MM.1S (cell line): ENCODE data around the gene RAB3B.

Experiments used
- DNase-seq: peaks from one replicate; pipeline ENCODE4 v3.0.0-alpha.2; 2015
- H2AFZ ChIP-seq: fragments of 300-600 bp; sonication (generic); 2 replicates; pipeline ENCODE4 v1.6.0; 2016; ENCODE audit warnings: antibody characterized with exemption, low read length
- H3F3A ChIP-seq: fragments of 300-600 bp; sonication (generic); 2 replicates; pipeline ENCODE4 v1.6.1; 2016; ENCODE audit warnings: mild to moderate bottlenecking, antibody characterized with exemption, low read length, moderate library complexity, mixed read lengths; ENCODE audit not compliant: insufficient read depth
- H3K27ac ChIP-seq: fragments of 300-600 bp; sonication (generic); 2 replicates; pipeline ENCODE4 v1.5.1; 2016; ENCODE audit warnings: mild to moderate bottlenecking, low read length
- H3K27me3 ChIP-seq: fragments of 300-600 bp; sonication (generic); replicated peaks from 2 replicates; pipeline ENCODE4 v1.6.0; 2016; ENCODE audit warnings: low read length; ENCODE audit not compliant: insufficient read depth
- H3K36me3 ChIP-seq: fragments of 300-600 bp; sonication (generic); replicated peaks from 2 replicates; pipeline ENCODE4 v1.6.1; 2016; ENCODE audit warnings: mild to moderate bottlenecking, low read length, mixed read lengths; ENCODE audit not compliant: insufficient read depth
- H3K4me1 ChIP-seq: fragments of 300-600 bp; sonication (generic); 2 replicates; pipeline ENCODE4 v1.6.1; 2016; ENCODE audit warnings: low read length, mixed read lengths
- H3K4me2 ChIP-seq: fragments of 300-600 bp; sonication (generic); 2 replicates; pipeline ENCODE4 v1.6.0; 2016; ENCODE audit warnings: low read depth, low read length
- H3K4me3 ChIP-seq: fragments of 300-600 bp; sonication (generic); 2 replicates; pipeline ENCODE4 v1.5.1; 2016; ENCODE audit warnings: low read length, mixed read lengths
- H3K79me2 ChIP-seq: fragments of 300-600 bp; sonication (generic); 2 replicates; pipeline ENCODE4 v1.6.1; 2016; ENCODE audit warnings: mixed run types, low read length, mixed read lengths
- H3K9ac ChIP-seq: fragments of 300-600 bp; sonication (generic); 2 replicates; pipeline ENCODE4 v1.6.1; 2016; ENCODE audit warnings: low read length, mixed read lengths
- H3K9me2 ChIP-seq: fragments of 300-600 bp; sonication (generic); replicated peaks from 2 replicates; pipeline ENCODE4 v1.6.1; 2016; ENCODE audit warnings: mild to moderate bottlenecking, low read length, mixed read lengths; ENCODE audit not compliant: insufficient read depth
- H3K9me3 ChIP-seq: fragments of 300-600 bp; sonication (generic); replicated peaks from 2 replicates; pipeline ENCODE4 v1.6.1; 2016; ENCODE audit warnings: mild to moderate bottlenecking, low read length, mixed read lengths; ENCODE audit not compliant: insufficient read depth
- H4K20me1 ChIP-seq: fragments of 300-600 bp; sonication (generic); 2 replicates; pipeline ENCODE4 v1.6.1; 2016; ENCODE audit warnings: mild to moderate bottlenecking, low read length, moderate library complexity, mixed read lengths; ENCODE audit not compliant: insufficient read depth
- EZH2 ChIP-seq: fragments of 300-600 bp; sonication (generic); optimal IDR thresholded peaks from 2 replicates; pipeline ENCODE3; 2017; ENCODE audit warnings: low read depth, mild to moderate bottlenecking, antibody characterized with exemption, low read length, mixed read lengths
- EZH2phosphoT487 ChIP-seq: fragments of 300-600 bp; sonication (generic); IDR thresholded peaks from 2 replicates; pipeline ENCODE4 v1.6.1; 2018; ENCODE audit warnings: antibody characterized with exemption, low read length
- TF ChIP-seq, protein P1 (sequence below): fragments of 300-600 bp; sonication (generic); IDR thresholded peaks from 2 replicates; pipeline ENCODE4 v1.5.1; 2016; ENCODE audit warnings: antibody characterized with exemption, low read length, mixed read lengths

RAB3B gene

DNA sequence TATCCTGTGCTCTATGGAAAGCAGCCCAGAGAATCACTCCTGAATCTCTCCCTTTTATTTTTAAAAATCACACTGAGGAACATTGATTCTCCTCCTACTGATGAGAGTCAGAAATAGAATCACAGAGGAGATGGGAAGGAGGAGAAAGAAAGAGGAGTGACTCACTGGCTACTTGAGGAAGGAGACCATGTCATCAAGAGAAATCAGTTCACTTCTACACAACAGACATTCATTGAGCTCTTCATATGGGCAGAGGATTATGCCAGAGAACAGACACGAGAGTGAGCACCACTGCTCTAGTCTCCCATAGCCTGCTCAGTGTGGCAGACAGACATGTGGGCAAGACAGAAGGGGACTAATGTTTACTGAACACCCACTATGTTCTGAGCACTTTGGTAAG is 44.2 kb downstream of the RAB3B start:
- H3K9ac ChIP-seq = no peak overlapping the region
- no peaks in the 10 kb centered on the region for H3K4me1 ChIP-seq
- H3K4me3 ChIP-seq = no peak overlapping the region
- no peak overlapping the region for H2AFZ ChIP-seq
- no peaks in the 10 kb centered on the region for H3K36me3 ChIP-seq
- H3K9me3 ChIP-seq = no peaks in the 10 kb centered on the region
- no peak overlapping the region for H3K27ac ChIP-seq
- no peaks in the 10 kb centered on the region for H3F3A ChIP-seq
- 0 out of 2 replicates have a peak, but pooled peaks cover 3% of the 10 kb centered on the region for H3K79me2 ChIP-seq
- no peaks in the 10 kb centered on the region for H3K27me3 ChIP-seq
- H4K20me1 ChIP-seq = no peaks in the 10 kb centered on the region
- H3K4me2 ChIP-seq = no peak overlapping the region
- TF ChIP-seq EZH2 (no peak), EZH2phosphoT487 (no peak)
- TF ChIP-seq, protein P1, sequence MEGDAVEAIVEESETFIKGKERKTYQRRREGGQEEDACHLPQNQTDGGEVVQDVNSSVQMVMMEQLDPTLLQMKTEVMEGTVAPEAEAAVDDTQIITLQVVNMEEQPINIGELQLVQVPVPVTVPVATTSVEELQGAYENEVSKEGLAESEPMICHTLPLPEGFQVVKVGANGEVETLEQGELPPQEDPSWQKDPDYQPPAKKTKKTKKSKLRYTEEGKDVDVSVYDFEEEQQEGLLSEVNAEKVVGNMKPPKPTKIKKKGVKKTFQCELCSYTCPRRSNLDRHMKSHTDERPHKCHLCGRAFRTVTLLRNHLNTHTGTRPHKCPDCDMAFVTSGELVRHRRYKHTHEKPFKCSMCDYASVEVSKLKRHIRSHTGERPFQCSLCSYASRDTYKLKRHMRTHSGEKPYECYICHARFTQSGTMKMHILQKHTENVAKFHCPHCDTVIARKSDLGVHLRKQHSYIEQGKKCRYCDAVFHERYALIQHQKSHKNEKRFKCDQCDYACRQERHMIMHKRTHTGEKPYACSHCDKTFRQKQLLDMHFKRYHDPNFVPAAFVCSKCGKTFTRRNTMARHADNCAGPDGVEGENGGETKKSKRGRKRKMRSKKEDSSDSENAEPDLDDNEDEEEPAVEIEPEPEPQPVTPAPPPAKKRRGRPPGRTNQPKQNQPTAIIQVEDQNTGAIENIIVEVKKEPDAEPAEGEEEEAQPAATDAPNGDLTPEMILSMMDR = no peak
- H3K9me2 ChIP-seq = no peaks in the 10 kb centered on the region
- DNase-seq = no peak

DNA sequence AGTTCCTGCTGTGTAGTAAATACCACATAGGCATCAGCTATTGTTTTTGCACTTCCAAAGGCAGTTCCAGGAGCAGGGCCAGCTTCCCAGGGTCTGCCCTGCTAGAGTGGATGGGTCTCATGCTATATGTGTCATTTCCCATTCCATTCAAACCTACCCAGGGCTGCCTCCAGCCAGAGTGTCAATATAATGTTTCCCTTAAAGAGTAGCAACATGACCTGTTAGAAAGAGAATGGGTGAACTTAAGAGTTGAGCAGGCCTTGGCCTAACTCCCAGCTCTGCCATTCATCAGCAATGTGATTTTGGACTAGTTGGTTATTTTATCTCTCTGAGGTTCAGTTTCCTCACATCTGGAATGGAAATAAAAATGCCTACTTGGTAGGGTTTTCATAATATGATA is 44.9 kb downstream of the RAB3B start:
- no peaks in the 10 kb centered on the region for H3F3A ChIP-seq
- H3K9ac ChIP-seq = no peak overlapping the region
- TF ChIP-seq, protein P1 = no peak
- TF ChIP-seq EZH2 (no peak), EZH2phosphoT487 (no peak)
- no peak overlapping the region for H3K27ac ChIP-seq
- no peaks in the 10 kb centered on the region for H4K20me1 ChIP-seq
- DNase-seq = no peak
- H3K4me1 ChIP-seq = no peaks in the 10 kb centered on the region
- no peaks in the 10 kb centered on the region for H3K27me3 ChIP-seq
- H3K36me3 ChIP-seq = no peaks in the 10 kb centered on the region
- H3K9me3 ChIP-seq = no peaks in the 10 kb centered on the region
- H2AFZ ChIP-seq = no peak overlapping the region
- no peaks in the 10 kb centered on the region for H3K9me2 ChIP-seq
- H3K4me3 ChIP-seq = no peak overlapping the region
- H3K4me2 ChIP-seq = no peak overlapping the region
- 0 out of 2 replicates have a peak, but pooled peaks cover 3% of the 10 kb centered on the region for H3K79me2 ChIP-seq

DNA sequence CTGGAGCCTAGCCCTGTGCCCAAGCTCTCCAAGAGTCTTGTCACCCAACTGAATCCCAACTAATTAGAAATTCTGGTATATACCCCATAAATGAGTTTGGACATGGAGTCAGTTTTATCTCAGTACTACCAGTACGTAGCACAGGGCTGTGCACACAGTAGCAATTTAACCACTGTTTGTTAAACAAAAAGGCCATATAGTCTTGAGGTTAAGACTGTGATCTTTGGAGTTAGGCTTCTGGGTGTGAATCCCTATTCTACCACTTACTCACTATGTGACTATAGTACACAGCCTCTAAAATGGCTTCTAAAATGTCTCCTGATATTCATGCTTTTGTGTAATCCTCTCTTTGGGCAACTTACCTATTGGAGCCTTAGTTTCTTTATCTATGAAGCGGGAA is 48.2 kb downstream of the RAB3B start:
- H3K9me2 ChIP-seq = no peaks in the 10 kb centered on the region

More for the DNA sequence above, 48.2 kb downstream of the RAB3B start:
- no peak for TF ChIP-seq EZH2phosphoT487
- TF ChIP-seq, protein P1 = no peak
- no peak for TF ChIP-seq EZH2
- no peak overlapping the region for H3K4me2 ChIP-seq
- no peaks in the 10 kb centered on the region for H3K4me1 ChIP-seq
- H3F3A ChIP-seq = no peaks in the 10 kb centered on the region
- no peak overlapping the region for H3K9ac ChIP-seq
- H3K27ac ChIP-seq = no peak overlapping the region
- DNase-seq = no peak
- H4K20me1 ChIP-seq = no peaks in the 10 kb centered on the region
- H3K36me3 ChIP-seq = no peaks in the 10 kb centered on the region
- H3K27me3 ChIP-seq = no peaks in the 10 kb centered on the region
- no peak overlapping the region for H3K4me3 ChIP-seq
- H3K79me2 ChIP-seq = 0 out of 2 replicates have a peak, but pooled peaks cover 3% of the 10 kb centered on the region
- H2AFZ ChIP-seq = no peak overlapping the region
- no peaks in the 10 kb centered on the region for H3K9me3 ChIP-seq
